ENCODE measurements around the gene BCOR.

GRCh38 chrX:40100537-40101429 lies 3.0 kb upstream of the BCOR start:
- TF ChIP-seq CTCF (IDR thresholded peaks at IDR 0.05; ENCODE audit: low read length) (no peak), EZH2 (IDR thresholded peaks at IDR 0.05; ENCODE audit: borderline replicate concordance, low read length) (no peak)

Measured in OCI-LY1 (cell line).